Stimulated activated CD8-positive, alpha-beta memory T cell treated with anti-CD3 and anti-CD28 coated beads, Interleukin-12 subunit alpha, Interleukin-12 subunit beta, amount 100 ng/mL, for 4 hours (primary cell): ENCODE measurements around the gene SOX14.

ENCODE experiments used
- DNase-seq: peaks from one replicate; pipeline ENCODE4 v3.0.0-alpha.2; 2020; ENCODE audit warnings: low read depth

Gene SOX14

GRCh38 chr3:137764001-137764433, at the start of gene SOX14:
Gene SOX14, plus strand, starts transcription at chr3:137764315. Its CDS starts 470 bp downstream, at chr3:137764785.
- DNase-seq: no peak

- DNase-seq: no peak
Observed at GRCh38 chr3:137714551-137714950, 49.6 kb upstream of the SOX14 start.

GRCh38 chr3:137724240-137724639, 39.9 kb upstream of the SOX14 start:
- DNase-seq: no peak

GRCh38 chr3:137737208-137737607, 26.9 kb upstream of the SOX14 start:
- DNase-seq: no peak

GRCh38 chr3:137738710-137739109, 25.4 kb upstream of the SOX14 start:
- no peak for DNase-seq

- DNase-seq: no peak
Observed at GRCh38 chr3:137743608-137744007, 20.5 kb upstream of the SOX14 start.

GRCh38 chr3:137746808-137747207, 17.3 kb upstream of the SOX14 start:
- no peak for DNase-seq

- DNase-seq: no peak
Observed at GRCh38 chr3:137759505-137759904, 4.6 kb upstream of the SOX14 start.

- no peak for DNase-seq
Observed at GRCh38 chr3:137760341-137761098, 3.6 kb upstream of the SOX14 start.

- DNase-seq: no peak
Observed at GRCh38 chr3:137761099-137761562, 3.0 kb upstream of the SOX14 start.

GRCh38 chr3:137761563-137762503, 2.3 kb upstream of the SOX14 start:
- DNase-seq: no peak

- no peak for DNase-seq
Observed at GRCh38 chr3:137762674-137763593, 1.2 kb upstream of the SOX14 start.

- no peak for DNase-seq
Observed at GRCh38 chr3:137763594-137763938, 549 bp upstream of the SOX14 start.

- no peak for DNase-seq
Observed at GRCh38 chr3:137764563-137765309, 621 bp downstream of the SOX14 start.

- DNase-seq: no peak
Observed at GRCh38 chr3:137765310-137766033, 1.4 kb downstream of the SOX14 start.

GRCh38 chr3:137766041-137766875, 2.1 kb downstream of the SOX14 start:
- no peak for DNase-seq

- DNase-seq: no peak
Observed at GRCh38 chr3:137766876-137767537, 2.9 kb downstream of the SOX14 start.

- DNase-seq: no peak
Observed at GRCh38 chr3:137767538-137768360, 3.6 kb downstream of the SOX14 start.
